Stimulated activated CD4-positive, alpha-beta T cell treated with anti-CD3 and anti-CD28 coated beads, Interleukin-1b, Interleukin-23, amount 100 ng/mL, for 1 hour (primary cell): ENCODE data around the gene CLCC1.

Source experiments
- DNase-seq, 2 donors: peaks; one replicate each; pipeline ENCODE4 v3.0.0-alpha.2; 2020; ENCODE audit warnings: low read depth in 2 of 2

CLCC1 gene

DNA sequence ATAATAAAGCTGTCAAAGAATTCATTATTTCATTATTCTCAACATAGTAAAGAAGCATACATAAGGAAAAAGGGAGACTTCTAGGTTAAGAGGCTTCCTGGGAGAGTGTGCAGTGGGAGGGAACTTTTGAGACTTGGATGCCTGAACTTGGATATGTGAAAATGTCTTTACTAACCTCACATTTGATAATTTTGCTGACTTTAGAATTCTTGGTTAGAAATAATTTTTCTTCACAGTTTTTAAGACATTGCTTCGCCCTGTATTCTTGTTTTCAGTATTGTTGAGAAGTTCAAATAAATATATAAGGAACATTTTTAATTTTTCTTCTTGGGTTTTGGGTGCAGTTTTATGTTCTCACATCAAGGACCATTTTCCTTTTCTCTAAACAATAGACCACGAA lies 46.5 kb downstream of the CLCC1 start:
- DNase-seq = no peak
